SK-N-SH (cell line): Measurements from ENCODE around the gene CREB5. TPM values are rescaled to one million over a fixed set of nuclear protein-coding genes. Genes with fewer than 3 reads are reported as not detected.

Experiments used
- CTCF ChIA-PET: fragments of 300-600, 350-600 bp; formaldehyde crosslinking; extraction: SDS; loops from one replicate; lab custom pipeline; 2021; lab: Yijun Ruan, JAX
- POLR2A ChIA-PET: fragments of 350-600 bp; sonication (Branson Sonifier 250); formaldehyde crosslinking; extraction: SDS; loops from one replicate; lab custom pipeline; 2020; ENCODE audit warnings: antibody characterized with exemption, inconsistent platforms; lab: Yijun Ruan, JAX
- DNase-seq: peaks from one replicate; pipeline ENCODE4 v3.0.0; 2012
- H2AFZ ChIP-seq: fragments of 200-600 bp; sonication (generic); 2 replicates; pipeline ENCODE4 v1.8.1; 2016; ENCODE audit warnings: antibody characterized with exemption, mild to moderate bottlenecking, low read depth
- H3F3A ChIP-seq: fragments of 200-600 bp; sonication (generic); replicated peaks from 2 replicates; pipeline ENCODE3; 2016; ENCODE audit warnings: antibody characterized with exemption, mild to moderate bottlenecking; ENCODE audit not compliant: insufficient read depth
- H3K27ac ChIP-seq, 2 experiments: fragments of 200-500 bp in 1 of 2; fragments of 200-600 bp in 1 of 2; sonication (Bioruptor generic) in 1 of 2; sonication (generic), shearing (Covaris generic) in 1 of 2; 2 replicates each; pipeline versions ENCODE4 v1.5.1 to v1.6.1; 2014 to 2016; ENCODE audit warnings: low read depth in 2 of 2, inconsistent platforms in 1 of 2, low read length in 1 of 2, mild to moderate bottlenecking in 1 of 2, mixed read lengths in 1 of 2
- H3K27me3 ChIP-seq: fragments of 200-600 bp; sonication (generic), shearing (Covaris generic); 2 replicates; pipeline ENCODE4 v1.6.1; 2016; ENCODE audit warnings: mixed run types; ENCODE audit not compliant: insufficient read depth
- H3K36me3 ChIP-seq, 2 experiments: fragments of 200-500 bp in 1 of 2; fragments of 200-600 bp in 1 of 2; sonication (Bioruptor generic) in 1 of 2; sonication (generic) in 1 of 2; replicated peaks in 1 of 2; 2 replicates each; pipeline versions ENCODE3 to v1.5.1; 2014 to 2016; ENCODE audit warnings: low read length in 1 of 2, mild to moderate bottlenecking in 1 of 2; ENCODE audit not compliant: insufficient read depth in 2 of 2, control insufficient read depth in 1 of 2
- H3K4me1 ChIP-seq, 2 experiments: fragments of 200-500 bp in 1 of 2; fragments of 200-600 bp in 1 of 2; sonication (Bioruptor generic) in 1 of 2; sonication (generic), shearing (Covaris generic) in 1 of 2; 2 replicates each; pipeline versions ENCODE4 v1.5.1 to v1.6.1; 2014 to 2016; ENCODE audit warnings: low read depth in 1 of 2, low read length in 1 of 2, mixed run types in 1 of 2; ENCODE audit not compliant: insufficient read depth in 2 of 2, control insufficient read depth in 1 of 2
- H3K4me2 ChIP-seq: fragments of 200-600 bp; sonication (generic), shearing (Covaris generic); 2 replicates; pipeline ENCODE4 v1.6.1; 2017; ENCODE audit warnings: mixed run types
- H3K4me3 ChIP-seq, 2 experiments: fragments of 200-500 bp in 1 of 2; fragments of 200-600 bp in 1 of 2; sonication (Bioruptor generic) in 1 of 2; sonication (generic), shearing (Covaris generic) in 1 of 2; 2 replicates each; pipeline versions ENCODE4 v1.5.1 to v1.8.1; 2014 to 2016; ENCODE audit warnings: low read depth in 2 of 2, inconsistent platforms in 1 of 2, low read length in 1 of 2, mild to moderate bottlenecking in 1 of 2, mixed read lengths in 1 of 2, moderate library complexity in 1 of 2
- H3K79me2 ChIP-seq: fragments of 200-600 bp; sonication (generic); 2 replicates; pipeline ENCODE4 v1.8.1; 2017; ENCODE audit warnings: mild to moderate bottlenecking; ENCODE audit not compliant: insufficient read depth
- H3K9ac ChIP-seq: fragments of 200-600 bp; sonication (generic); 2 replicates; pipeline ENCODE4 v1.6.1; 2017; ENCODE audit warnings: mixed run types
- H3K9me2 ChIP-seq: fragments of 200-600 bp; sonication (generic); 2 replicates; pipeline ENCODE4 v1.6.1; 2017; ENCODE audit warnings: mixed run types
- H3K9me3 ChIP-seq: fragments of 200-600 bp; sonication (generic); 2 replicates; pipeline ENCODE4 v1.6.1; 2017; ENCODE audit warnings: mixed run types, mild to moderate bottlenecking, moderate library complexity
- H4K20me1 ChIP-seq: fragments of 200-600 bp; sonication (generic); 2 replicates; pipeline ENCODE4 v1.6.1; 2017; ENCODE audit warnings: mild to moderate bottlenecking, mixed run types; ENCODE audit not compliant: insufficient read depth
- CHD2 ChIP-seq: fragments of 150-350 bp; IDR thresholded peaks from 2 replicates; pipeline ENCODE4 v1.6.1; 2018; ENCODE audit warnings: low read length; ENCODE audit not compliant: partially characterized antibody
- ELF1 ChIP-seq: IDR thresholded peaks from 2 replicates; pipeline ENCODE4 v1.4.0; 2012
- EZH2phosphoT487 ChIP-seq: fragments of 200-600 bp; sonication (generic); IDR thresholded peaks from 2 replicates; pipeline ENCODE4 v1.6.1; 2017; ENCODE audit warnings: low read depth, mixed run types, mild to moderate bottlenecking, antibody characterized with exemption, moderate library complexity, borderline replicate concordance
- FOXM1 ChIP-seq: IDR thresholded peaks from 2 replicates; pipeline ENCODE4 v1.4.0; 2012; ENCODE audit warnings: low read depth, mild to moderate bottlenecking
- GABPA ChIP-seq: IDR thresholded peaks from 2 replicates; pipeline ENCODE4 v1.4.0; 2012; ENCODE audit warnings: low read depth, mild to moderate bottlenecking
- GATA2 ChIP-seq: sonication (generic); formaldehyde crosslinking; IDR thresholded peaks from 2 replicates; pipeline ENCODE4 v1.5.0; 2020; ENCODE audit warnings: mild to moderate bottlenecking, missing genetic modification reagents
- MEF2A ChIP-seq: IDR thresholded peaks from 2 replicates; pipeline ENCODE4 v1.4.0; 2012; ENCODE audit warnings: low read depth, borderline replicate concordance
- MXI1 ChIP-seq: IDR thresholded peaks from 2 replicates; pipeline ENCODE4 v1.6.1; 2012; ENCODE audit warnings: mild to moderate bottlenecking, low read depth, low read length, improper control_type of control experiment
- POLR2AphosphoS5 ChIP-seq: IDR thresholded peaks from 2 replicates; pipeline ENCODE4 v1.6.1; 2012; ENCODE audit warnings: low read depth, low read length
- RCOR1 ChIP-seq: fragments of 150-350 bp; IDR thresholded peaks from 2 replicates; pipeline ENCODE4 v1.6.1; 2017; ENCODE audit warnings: antibody characterized with exemption, low read length
- RFX5 ChIP-seq: IDR thresholded peaks from 2 replicates; pipeline ENCODE4 v1.6.1; 2012; ENCODE audit warnings: mild to moderate bottlenecking, improper control_type of control experiment, low read length
- RXRA ChIP-seq: IDR thresholded peaks from 2 replicates; pipeline ENCODE4 v1.4.0; 2012; ENCODE audit warnings: low read depth, mild to moderate bottlenecking, borderline replicate concordance
- SIN3A ChIP-seq: IDR thresholded peaks from 2 replicates; pipeline ENCODE4 v1.6.1; 2012; ENCODE audit warnings: low read depth, mild to moderate bottlenecking, low read length, moderate library complexity, borderline replicate concordance
- TCF12 ChIP-seq: IDR thresholded peaks from 2 replicates; pipeline ENCODE4 v1.4.0; 2012
- YY1 ChIP-seq: IDR thresholded peaks from 2 replicates; pipeline ENCODE4 v1.4.0; 2012; ENCODE audit warnings: low read depth, mild to moderate bottlenecking
- WGBS: methylation state at CpG from one replicate; pipeline ENCODE4 v1.1.6; 2017; ENCODE audit warnings: low lambda C conversion rate; 5-methylcytosine and 5-hydroxymethylcytosine counted together
- polyA plus RNA-seq, 3 experiments: library from polyadenylated mRNA; depleted of rRNA; stranded (reverse); fragments of >200 nt; gene quantifications; 2 replicates each; pipeline ENCODE4 v1.2.3, GENCODE V29; 2012
- TF ChIP-seq, protein P1 (sequence below): fragments of 150-350 bp; IDR thresholded peaks from 2 replicates; pipeline ENCODE4 v1.6.1; 2016; ENCODE audit warnings: mild to moderate bottlenecking, low read depth, low read length
- TF ChIP-seq, protein P2 (sequence below): IDR thresholded peaks from 2 replicates; pipeline ENCODE4 v1.4.0; 2012; ENCODE audit warnings: low read depth, borderline replicate concordance
- TF ChIP-seq, protein P3 (sequence below): fragments of 200-600 bp; sonication (generic); IDR thresholded peaks from 2 replicates; pipeline ENCODE4 v1.6.1; 2017; ENCODE audit warnings: antibody characterized with exemption, mild to moderate bottlenecking, moderate library complexity
- TF ChIP-seq, protein P4 (sequence below): IDR thresholded peaks from 2 replicates; pipeline ENCODE4; 2012

Gene CREB5
- polyA plus RNA-seq, 1 of the 3 experiments (the other 2 are of a cell fraction), result 19.3 TPM

DNA sequence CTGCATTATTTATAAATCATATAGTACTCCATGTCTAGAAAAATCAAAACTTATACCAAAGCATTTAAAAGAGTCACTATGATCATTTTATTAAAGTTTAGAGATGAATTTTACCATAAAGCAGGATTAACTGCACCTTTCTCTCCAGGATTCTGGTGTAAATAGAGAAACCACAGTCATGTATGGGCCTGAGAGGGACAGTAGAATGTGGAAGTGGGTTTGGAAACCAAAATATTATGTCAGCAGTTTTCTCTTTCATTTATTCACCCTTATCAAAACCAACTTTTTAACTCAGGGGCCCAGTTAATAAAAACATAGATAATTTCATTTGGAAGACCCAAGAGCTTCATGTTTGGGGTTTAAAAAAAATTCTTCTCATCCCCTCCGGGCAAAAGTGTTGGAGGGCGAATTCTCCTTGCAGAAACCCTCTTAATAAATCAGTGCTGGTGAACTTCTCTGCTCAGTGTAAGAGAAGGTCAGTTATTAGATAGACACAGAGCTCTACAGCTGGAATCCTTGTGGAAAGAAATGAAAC lies 266.2 kb downstream of the CREB5 start:
- no peak overlapping the region for H3K9ac ChIP-seq
- TF ChIP-seq, protein P1, sequence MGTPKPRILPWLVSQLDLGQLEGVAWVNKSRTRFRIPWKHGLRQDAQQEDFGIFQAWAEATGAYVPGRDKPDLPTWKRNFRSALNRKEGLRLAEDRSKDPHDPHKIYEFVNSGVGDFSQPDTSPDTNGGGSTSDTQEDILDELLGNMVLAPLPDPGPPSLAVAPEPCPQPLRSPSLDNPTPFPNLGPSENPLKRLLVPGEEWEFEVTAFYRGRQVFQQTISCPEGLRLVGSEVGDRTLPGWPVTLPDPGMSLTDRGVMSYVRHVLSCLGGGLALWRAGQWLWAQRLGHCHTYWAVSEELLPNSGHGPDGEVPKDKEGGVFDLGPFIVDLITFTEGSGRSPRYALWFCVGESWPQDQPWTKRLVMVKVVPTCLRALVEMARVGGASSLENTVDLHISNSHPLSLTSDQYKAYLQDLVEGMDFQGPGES, result no peak
- TF ChIP-seq ELF1 (no peak), RCOR1 (no peak), RFX5 (no peak)
- TF ChIP-seq, all 33 proteins: peak for 0
- CTCF ChIA-PET, result interaction anchor here (1.4 to 1.7 kb wide), 3 partner anchors 9 to 26 kb away, joined by 3 to 5 read pairs (median 4); no protein-coding TSS in a partner anchor
- DNase-seq, result no peak
- H3K9me3 ChIP-seq, result no peaks in the 10 kb centered on the region
- H3K79me2 ChIP-seq, result no peaks in the 10 kb centered on the region
- H3K4me2 ChIP-seq, result no peak overlapping the region
- no peaks in the 10 kb centered on the region for H3K9me2 ChIP-seq
- H4K20me1 ChIP-seq, result no peaks in the 10 kb centered on the region
- H3K36me3 ChIP-seq, result no peaks in the 10 kb centered on the region
- H3K4me3 ChIP-seq, result no peak overlapping the region
- no peaks in the 10 kb centered on the region for H3K4me1 ChIP-seq
- 77% methylated on average over 2 of the region's 2 CpGs for WGBS
- H3K27ac ChIP-seq, result no peak overlapping the region
- POLR2A ChIA-PET, result no interaction called here
- H3F3A ChIP-seq, result no peaks in the 10 kb centered on the region
- H2AFZ ChIP-seq, result no peak overlapping the region
- H3K27me3 ChIP-seq, result no peaks in the 10 kb centered on the region

DNA sequence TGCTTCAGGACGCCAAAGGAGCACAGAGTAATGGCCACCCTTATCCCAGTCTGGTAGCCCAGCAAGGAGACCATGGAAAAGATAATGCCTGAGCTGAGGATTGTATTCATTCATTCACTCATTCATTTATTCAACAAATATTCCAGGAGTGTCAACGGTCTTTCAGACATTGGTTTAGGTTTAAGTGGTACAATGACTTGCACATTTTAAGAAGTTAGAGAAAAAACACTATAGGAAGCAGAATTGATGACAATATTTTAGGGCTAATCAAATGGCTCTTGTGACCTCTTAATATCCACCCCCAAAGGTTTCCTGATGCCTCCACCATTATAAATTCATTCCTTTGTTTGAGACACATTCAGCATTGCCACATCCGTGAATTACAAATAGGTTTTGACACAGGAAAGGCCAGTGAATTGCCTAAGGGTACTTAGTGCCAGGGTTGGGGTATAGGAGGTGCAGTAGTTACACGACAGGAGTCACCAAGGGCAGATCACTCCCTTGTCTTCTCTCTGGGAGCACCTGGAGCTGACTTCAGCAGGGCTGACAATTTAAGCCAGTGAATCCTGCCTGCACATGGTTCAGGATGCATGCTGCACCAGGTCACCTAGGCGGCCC lies 269.5 kb downstream of the CREB5 start:
- Histone ChIP-seq H3F3A (peaks cover 5% of the 10 kb centered on the region), H3K9ac (no peak overlapping the region), H2AFZ (no peak overlapping the region), H4K20me1 (no peaks in the 10 kb centered on the region), H3K4me3 (no peak overlapping the region), H3K9me2 (no peaks in the 10 kb centered on the region), H3K79me2 (0 out of 2 replicates have a peak, but pooled peaks cover under 1% of the 10 kb centered on the region), H3K4me2 (no peak overlapping the region), H3K27me3 (no peaks in the 10 kb centered on the region), H3K4me1 (peaks cover 7 to 10% of the 10 kb centered on the region in 2 experiments), H3K36me3 (no peaks in the 10 kb centered on the region), H3K9me3 (no peaks in the 10 kb centered on the region), H3K27ac (no peak overlapping the region)
- POLR2A ChIA-PET, result no interaction called here
- DNase-seq, result no peak
- WGBS, result 84% methylated on average over 5 of the region's 5 CpGs
- TF ChIP-seq YY1 (no peak), MEF2A (no peak), CHD2 (no peak), TCF12 (no peak), SIN3A (no peak), MXI1 (no peak), EZH2phosphoT487 (no peak), RXRA (no peak), POLR2AphosphoS5 (no peak), ELF1 (no peak), GATA2 (CRISPR knock-in tag) (no peak), GABPA (no peak), RFX5 (no peak), FOXM1 (no peak)
- TF ChIP-seq, protein P2, sequence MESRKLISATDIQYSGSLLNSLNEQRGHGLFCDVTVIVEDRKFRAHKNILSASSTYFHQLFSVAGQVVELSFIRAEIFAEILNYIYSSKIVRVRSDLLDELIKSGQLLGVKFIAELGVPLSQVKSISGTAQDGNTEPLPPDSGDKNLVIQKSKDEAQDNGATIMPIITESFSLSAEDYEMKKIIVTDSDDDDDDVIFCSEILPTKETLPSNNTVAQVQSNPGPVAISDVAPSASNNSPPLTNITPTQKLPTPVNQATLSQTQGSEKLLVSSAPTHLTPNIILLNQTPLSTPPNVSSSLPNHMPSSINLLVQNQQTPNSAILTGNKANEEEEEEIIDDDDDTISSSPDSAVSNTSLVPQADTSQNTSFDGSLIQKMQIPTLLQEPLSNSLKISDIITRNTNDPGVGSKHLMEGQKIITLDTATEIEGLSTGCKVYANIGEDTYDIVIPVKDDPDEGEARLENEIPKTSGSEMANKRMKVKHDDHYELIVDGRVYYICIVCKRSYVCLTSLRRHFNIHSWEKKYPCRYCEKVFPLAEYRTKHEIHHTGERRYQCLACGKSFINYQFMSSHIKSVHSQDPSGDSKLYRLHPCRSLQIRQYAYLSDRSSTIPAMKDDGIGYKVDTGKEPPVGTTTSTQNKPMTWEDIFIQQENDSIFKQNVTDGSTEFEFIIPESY, result no peak
- TF ChIP-seq, protein P3, sequence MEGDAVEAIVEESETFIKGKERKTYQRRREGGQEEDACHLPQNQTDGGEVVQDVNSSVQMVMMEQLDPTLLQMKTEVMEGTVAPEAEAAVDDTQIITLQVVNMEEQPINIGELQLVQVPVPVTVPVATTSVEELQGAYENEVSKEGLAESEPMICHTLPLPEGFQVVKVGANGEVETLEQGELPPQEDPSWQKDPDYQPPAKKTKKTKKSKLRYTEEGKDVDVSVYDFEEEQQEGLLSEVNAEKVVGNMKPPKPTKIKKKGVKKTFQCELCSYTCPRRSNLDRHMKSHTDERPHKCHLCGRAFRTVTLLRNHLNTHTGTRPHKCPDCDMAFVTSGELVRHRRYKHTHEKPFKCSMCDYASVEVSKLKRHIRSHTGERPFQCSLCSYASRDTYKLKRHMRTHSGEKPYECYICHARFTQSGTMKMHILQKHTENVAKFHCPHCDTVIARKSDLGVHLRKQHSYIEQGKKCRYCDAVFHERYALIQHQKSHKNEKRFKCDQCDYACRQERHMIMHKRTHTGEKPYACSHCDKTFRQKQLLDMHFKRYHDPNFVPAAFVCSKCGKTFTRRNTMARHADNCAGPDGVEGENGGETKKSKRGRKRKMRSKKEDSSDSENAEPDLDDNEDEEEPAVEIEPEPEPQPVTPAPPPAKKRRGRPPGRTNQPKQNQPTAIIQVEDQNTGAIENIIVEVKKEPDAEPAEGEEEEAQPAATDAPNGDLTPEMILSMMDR, result no peak
- TF ChIP-seq, protein P4, sequence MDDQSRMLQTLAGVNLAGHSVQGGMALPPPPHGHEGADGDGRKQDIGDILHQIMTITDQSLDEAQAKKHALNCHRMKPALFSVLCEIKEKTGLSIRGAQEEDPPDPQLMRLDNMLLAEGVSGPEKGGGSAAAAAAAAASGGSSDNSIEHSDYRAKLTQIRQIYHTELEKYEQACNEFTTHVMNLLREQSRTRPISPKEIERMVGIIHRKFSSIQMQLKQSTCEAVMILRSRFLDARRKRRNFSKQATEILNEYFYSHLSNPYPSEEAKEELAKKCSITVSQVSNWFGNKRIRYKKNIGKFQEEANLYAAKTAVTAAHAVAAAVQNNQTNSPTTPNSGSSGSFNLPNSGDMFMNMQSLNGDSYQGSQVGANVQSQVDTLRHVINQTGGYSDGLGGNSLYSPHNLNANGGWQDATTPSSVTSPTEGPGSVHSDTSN, result no peak
- CTCF ChIA-PET, result interaction anchor here (0.7 to 2.6 kb wide), 3 partner anchors 19 to 382 kb away, joined by 3 to 7 read pairs (median 3); no protein-coding TSS in a partner anchor
